Coronary artery (tissue), 2 donors: ENCODE results near the gene ELAVL4.

Experiments used
- DNase-seq: peaks from one replicate; pipeline ENCODE4 v3.0.0-alpha.2; 2017; ENCODE audit warnings: low spot score
- H3K27ac ChIP-seq, 2 donors: fragments of 200-600 bp; sonication (generic); one replicate each; pipeline ENCODE4 v1.5.1; 2016 to 2019
- H3K4me3 ChIP-seq: fragments of 200-600 bp; sonication (generic); 2 replicates; pipeline ENCODE4 v1.5.1; 2016; ENCODE audit warnings: mild to moderate bottlenecking, moderate library complexity
- TF ChIP-seq, protein P1 (sequence below): fragments of 200-600 bp; sonication (generic); IDR thresholded peaks from one replicate; pipeline ENCODE4 v1.5.1; 2019; ENCODE audit warnings: antibody characterized with exemption

The ELAVL4 gene

DNA sequence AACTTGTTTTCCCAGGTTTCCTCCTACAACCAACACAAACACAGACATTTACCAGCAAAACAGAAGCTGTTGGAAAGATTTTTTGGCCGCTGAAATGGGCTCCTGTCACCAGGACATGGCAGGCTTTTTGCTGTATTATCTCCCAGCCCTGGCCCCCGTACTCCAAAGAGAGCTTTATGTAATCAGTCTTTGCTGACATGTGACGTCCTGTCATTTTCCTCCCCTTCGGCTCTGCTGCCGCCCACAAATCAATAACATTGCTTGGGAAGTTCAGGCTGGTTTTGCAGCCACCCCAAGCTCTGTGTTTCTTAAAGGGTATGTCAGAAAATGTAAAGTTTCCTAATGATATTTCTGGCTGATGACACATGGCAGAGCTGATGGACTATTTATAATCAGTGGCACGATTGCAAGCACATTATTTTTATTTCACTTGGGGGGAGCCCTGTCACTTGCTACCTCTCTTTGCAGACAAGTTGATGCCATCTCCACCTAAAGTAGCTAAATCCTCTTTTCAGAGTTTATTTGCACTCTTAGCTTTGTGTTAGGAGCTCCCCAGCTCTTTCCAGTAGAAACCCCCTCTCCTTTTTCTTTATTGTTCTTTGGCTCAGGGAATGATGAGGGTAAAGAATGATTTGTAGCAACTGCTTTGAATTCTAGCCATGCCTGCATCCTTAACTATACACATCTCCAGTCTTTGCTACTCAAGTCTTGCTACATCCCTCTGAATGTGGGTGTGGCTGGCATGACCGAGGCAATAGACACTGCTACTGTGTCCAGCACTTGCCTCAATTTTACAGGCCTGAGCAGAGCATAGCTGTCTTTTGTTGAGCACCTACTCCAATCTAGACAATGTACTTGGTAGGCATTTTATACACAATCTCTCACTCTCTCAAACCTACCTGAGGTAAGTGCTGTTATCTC is 67.3 kb downstream of the ELAVL4 start:
- TF ChIP-seq, protein P1, sequence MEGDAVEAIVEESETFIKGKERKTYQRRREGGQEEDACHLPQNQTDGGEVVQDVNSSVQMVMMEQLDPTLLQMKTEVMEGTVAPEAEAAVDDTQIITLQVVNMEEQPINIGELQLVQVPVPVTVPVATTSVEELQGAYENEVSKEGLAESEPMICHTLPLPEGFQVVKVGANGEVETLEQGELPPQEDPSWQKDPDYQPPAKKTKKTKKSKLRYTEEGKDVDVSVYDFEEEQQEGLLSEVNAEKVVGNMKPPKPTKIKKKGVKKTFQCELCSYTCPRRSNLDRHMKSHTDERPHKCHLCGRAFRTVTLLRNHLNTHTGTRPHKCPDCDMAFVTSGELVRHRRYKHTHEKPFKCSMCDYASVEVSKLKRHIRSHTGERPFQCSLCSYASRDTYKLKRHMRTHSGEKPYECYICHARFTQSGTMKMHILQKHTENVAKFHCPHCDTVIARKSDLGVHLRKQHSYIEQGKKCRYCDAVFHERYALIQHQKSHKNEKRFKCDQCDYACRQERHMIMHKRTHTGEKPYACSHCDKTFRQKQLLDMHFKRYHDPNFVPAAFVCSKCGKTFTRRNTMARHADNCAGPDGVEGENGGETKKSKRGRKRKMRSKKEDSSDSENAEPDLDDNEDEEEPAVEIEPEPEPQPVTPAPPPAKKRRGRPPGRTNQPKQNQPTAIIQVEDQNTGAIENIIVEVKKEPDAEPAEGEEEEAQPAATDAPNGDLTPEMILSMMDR = no peak
- no peak overlapping the region for H3K4me3 ChIP-seq
- DNase-seq = no peak
- no peak overlapping the region for H3K27ac ChIP-seq

DNA sequence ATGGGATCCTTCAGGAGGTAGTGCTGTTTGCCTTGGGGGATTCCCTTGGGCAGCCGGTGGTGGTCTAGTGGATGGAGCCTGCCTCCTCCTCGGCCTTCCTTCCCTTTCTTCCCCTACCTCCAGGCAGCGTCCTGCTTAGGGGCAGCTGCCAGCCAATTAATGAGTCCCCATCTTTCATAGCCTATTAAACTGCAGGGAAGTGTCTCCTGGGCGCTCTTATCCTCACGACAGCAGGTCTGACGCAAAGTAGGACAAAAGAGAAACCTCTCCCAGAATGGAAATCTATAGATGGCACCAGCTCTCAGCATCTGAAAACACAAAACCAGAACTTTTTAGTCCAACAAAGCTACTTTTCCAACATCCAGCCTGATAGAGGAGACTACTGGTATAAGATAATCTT is 69.3 kb downstream of the ELAVL4 start:
- TF ChIP-seq, protein P1 = no peak
- Histone ChIP-seq H3K27ac (no peak overlapping the region), H3K4me3 (no peak overlapping the region)
- no peak for DNase-seq

DNA sequence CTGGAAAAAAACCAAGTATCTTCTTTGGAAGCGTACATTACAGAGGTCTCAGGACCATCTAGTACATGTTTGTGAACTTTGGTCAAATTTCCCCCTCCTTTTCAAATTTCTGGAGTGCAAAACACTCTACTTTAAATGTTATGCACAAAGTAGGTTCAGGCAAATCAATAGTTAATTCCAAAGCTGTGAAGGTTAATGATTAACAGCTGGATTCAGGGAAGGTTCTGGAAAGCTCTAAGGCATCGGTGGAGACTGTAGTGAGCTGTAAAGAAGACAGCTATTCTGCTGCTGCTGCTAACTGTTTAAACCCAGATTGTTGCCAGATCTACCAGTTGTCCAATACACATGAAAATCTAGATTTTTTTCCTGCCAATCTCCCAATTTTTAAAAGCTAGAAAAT is 70.9 kb downstream of the ELAVL4 start:
- TF ChIP-seq, protein P1 = no peak
- H3K27ac ChIP-seq = no peak overlapping the region
- H3K4me3 ChIP-seq = no peak overlapping the region
- DNase-seq = no peak

DNA sequence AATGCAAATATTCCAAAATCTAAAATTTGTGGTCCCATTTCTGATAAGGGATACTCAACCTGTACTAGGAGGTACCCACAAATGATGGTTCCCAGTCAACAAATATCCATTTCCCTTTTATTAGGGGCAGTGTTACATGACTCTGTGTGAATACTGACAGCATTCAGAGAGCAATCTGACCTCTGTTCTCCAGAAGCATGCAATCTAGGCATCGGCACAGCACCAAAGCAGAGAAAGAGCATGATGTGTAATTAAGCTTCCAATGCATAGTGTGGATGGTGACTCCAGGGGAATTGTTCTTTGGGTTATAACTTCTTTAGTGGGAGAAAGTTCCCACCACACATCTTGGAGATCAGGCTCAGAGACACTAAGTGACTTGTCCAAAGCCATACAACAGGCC is 71.6 kb downstream of the ELAVL4 start:
- H3K4me3 ChIP-seq = no peak overlapping the region
- no peak for DNase-seq
- TF ChIP-seq, protein P1 = no peak
- no peak overlapping the region for H3K27ac ChIP-seq

DNA sequence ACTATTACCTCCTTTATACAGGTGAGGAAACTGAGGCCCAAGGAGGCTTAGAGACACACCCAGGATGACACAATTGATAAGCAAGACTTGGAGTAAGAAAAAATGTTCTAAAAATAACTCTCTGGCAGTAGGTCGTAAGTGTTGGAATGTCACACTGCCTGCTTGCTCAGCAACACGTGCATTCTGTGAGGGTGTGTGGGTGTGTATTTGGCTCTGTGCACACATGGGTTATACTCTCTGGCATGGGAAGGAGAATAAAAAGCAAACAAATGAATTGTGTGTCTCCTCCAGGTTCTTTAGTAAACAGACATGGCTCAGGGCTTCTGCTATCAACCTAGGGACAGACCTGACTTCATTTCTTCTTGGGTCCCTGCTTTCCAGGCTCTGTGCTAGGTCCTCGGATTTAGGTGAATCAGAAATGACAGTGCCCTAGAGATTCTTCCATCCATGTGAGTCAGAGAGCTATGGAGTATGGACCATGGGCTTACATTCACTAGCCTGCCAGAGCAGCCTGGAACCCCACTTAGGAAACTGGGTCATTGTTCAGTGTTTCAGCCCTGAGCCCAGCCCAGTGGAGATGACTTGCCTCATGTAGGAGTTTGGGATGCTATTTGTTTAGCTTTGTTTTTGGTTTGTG is 72.4 kb downstream of the ELAVL4 start:
- TF ChIP-seq, protein P1 = no peak
- H3K27ac ChIP-seq = no peak overlapping the region
- DNase-seq = no peak

DNA sequence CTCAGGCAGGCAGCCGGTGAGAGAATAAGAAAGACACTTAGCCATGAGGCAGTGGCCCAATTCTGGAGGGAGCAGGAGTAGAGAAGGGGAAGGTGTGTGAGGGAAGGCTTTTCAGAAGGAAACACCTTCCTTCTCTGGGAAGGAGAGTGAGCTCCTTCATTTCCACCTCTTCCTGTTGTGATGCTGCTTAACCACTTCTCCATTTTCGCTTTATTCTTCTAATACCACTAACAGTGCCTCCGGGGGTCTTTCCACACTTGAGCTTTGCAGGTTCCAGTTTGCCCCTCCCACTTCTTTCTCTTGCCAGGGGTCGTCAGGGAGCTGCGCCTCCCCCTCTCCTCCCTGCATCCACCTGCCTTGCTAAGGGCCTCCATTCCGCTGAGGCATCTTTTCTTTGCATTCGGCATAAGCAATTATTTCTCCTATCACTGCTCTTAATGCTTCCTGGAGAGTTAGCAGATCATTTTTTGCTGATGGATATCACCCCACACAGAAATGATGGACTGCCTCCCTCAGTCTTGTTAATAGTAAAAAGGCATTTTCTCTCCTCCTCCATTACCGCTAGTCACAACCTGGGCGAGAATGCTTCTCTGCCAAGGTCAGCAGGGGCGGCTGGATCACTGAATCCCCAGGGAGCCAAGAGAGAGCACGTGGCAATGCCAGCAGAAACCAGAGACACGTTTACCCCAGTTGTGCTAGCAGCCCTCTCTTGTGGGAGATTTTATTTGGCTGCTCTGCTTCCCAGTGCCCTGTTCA is 74.8 kb downstream of the ELAVL4 start:
- no peak overlapping the region for H3K27ac ChIP-seq
- H3K4me3 ChIP-seq = no peak overlapping the region
- DNase-seq = no peak

More for the DNA sequence above, 72.4 kb downstream of the ELAVL4 start:
- H3K4me3 ChIP-seq = no peak overlapping the region

More for the DNA sequence above, 74.8 kb downstream of the ELAVL4 start:
- TF ChIP-seq, protein P1 = no peak
